Stimulated activated CD4-positive, alpha-beta T cell treated with anti-CD3 and anti-CD28 coated beads, Interleukin-1b, Interleukin-23, amount 100 ng/mL, for 48 hours (primary cell): ENCODE measurements around the gene GIT1.
"Not testable (repeated sequence)": the region's sequence is repeated elsewhere in the genome, so short reads cannot be mapped to it uniquely, and the experiment has no call there.

ENCODE experiments used
- DNase-seq: peaks from one replicate; pipeline ENCODE4 v3.0.0-alpha.2; 2020

The GIT1 gene

GRCh38 chr17:29565643-29566472 is 23.6 kb downstream of the GIT1 start:
- peak; percentile 67 for DNase-seq

DNA sequence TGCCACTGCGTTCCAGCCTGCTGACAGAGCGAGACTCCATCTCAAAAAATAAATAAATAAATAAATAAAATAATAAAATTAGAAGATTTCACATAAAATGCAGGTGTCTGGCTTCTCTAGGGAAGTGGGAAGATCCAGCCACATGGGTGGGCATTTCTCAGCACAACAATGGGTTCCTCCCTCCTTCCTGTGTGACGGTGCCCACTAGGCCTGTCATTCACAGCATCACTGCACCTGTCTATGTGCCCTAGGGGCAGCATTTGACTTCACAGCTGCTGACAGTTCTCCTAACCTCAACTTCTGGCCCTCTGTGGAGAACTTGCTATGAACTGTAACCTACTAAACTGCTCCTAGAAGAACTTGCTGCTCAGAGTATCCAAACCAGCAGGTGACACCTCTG is 25.6 kb downstream of the GIT1 start:
- DNase-seq = no peak

DNA sequence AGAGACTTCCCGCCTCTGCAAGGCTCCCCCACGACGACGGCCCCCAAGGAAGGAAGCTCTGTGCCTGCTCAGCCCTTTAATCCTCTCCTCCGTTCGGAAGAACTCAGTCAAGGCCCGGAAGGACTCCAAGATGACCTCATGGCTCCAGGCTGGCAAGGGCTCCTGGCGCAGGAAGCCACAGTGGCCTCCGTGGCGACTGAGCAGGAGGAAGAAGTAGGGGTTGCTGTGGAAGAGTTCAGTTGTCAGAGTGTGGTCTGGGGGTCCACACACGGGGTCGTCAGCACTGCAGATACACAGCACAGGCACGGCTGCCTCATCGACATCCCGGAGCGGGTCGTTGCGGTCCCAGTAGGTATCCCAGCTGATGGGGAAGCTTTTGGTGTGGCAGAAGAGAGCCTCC is 26.8 kb downstream of the GIT1 start:
- DNase-seq = no peak

- DNase-seq = no peak
Observed at GRCh38 chr17:29561554-29562517, 27.6 kb downstream of the GIT1 start.

DNA sequence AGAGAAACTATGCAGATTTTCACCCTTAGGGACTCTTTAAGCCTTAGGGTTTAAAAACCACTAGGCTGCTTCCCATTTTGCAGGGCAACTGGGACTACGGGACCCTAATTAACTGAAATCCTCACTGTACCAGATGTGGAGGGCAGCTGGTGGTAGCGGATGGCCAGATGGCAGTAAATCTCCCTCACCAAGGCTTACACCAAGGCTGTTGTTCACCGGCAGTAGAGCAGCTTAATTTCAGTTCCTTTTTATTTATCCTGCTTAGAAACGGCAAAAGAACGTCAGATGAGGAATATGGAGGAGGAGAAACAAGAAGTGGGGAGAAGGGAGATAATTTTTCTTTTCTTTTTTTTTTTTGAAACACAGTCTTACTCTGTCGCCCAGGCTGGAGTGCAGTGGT is 29.1 kb downstream of the GIT1 start:
- no peak for DNase-seq

DNA sequence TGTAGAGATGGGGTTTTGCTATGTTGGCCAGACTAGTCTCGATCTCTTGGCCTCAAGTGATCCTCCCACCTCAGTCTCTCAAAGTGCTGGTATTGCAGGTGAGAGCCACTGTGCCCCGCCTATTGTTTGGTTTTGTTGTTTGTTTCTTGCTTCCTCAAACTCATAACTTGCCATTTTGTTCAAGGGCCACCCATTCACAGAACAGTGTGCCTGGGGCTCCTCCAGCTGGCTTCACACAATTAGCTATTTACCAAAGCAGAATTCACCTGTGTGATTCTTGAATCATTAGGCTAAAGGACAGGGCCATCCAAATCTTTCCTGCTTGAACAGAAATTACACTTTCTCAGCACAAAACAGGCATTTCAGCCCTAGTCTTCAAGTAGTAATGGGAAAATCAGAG is 29.8 kb downstream of the GIT1 start:
- DNase-seq = no peak

DNA sequence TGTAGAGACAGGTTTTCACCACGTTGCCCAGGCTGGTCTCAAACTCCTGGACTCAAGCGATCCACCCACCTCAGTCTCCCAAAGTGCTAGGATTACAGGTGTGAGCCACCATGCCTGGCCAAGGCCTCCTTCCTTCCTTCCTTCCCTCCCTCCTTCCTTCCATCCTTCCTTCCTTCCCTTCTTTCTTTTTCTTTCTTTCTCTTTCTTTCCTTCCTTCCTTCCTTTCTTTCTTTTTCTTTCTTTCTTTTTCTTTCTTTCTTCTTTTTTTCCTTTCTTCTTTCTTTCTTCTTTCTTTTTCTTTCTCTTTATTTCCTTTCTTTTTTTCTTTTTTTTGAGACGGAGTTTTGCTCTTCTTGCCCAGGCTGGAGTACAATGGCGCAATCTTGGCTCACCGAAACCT is 31.3 kb downstream of the GIT1 start:
- DNase-seq = not testable (repeated sequence)

DNA sequence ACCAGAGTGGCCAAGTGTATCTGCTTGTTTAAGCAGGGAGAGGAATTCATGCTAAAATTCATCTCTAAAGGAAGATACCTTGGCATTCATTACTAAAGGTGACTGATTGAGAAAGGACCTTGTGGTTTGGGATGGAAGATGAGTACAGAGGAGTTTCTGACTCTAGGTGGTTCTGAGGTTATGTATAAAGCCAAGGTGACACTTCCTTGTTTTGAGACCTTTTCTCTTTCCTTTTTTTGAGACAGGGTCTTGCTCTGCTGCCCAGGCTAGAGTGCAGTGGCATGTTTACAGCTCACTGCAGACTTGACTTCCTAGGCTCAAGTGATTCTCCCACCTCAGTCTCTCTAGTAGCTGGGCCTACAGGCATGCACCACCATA is 31.7 kb downstream of the GIT1 start:
- DNase-seq = no peak

GRCh38 chr17:29557085-29557738 is 32.2 kb downstream of the GIT1 start:
- no peak for DNase-seq

GRCh38 chr17:29555840-29556239 is 33.6 kb downstream of the GIT1 start:
- DNase-seq = no peak

DNA sequence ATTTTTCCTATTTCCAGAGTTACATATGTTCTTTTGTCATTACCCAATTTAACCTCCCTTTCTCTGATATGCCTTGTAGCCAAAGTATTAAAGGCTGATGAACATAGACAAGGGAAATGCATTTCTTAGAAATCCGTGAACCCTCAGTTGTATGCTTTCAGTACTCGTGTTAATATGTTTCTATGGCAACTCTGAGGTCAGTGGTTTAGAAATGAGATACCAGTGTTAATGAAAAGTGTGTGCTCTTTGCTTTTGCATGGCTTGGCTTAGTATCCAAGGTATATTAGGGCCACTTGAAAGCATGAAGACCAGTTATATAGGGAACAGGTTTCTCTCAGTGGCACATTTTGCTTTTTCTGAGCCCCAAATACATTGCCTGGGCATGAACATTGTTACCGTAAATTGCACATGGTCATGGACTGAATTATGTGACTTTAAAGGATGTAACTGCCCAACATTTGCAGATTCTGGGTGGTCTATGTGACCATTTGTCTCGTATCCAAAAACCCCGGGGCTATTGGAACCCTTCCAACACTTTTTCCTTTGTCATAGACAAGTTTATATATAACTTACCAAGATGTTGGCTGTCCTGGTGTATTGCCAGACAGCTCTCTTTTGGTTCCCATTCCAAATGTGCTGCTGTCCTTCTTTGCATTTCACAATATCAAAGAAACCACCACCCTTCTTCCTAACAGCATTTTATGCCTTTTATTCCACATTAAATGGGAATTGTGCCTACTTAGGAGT is 40.1 kb downstream of the GIT1 start:
- DNase-seq = no peak

- no peak for DNase-seq
Observed at GRCh38 chr17:29546830-29547229, 42.6 kb downstream of the GIT1 start.

GRCh38 chr17:29546085-29546484 is 43.4 kb downstream of the GIT1 start:
- no peak for DNase-seq

DNA sequence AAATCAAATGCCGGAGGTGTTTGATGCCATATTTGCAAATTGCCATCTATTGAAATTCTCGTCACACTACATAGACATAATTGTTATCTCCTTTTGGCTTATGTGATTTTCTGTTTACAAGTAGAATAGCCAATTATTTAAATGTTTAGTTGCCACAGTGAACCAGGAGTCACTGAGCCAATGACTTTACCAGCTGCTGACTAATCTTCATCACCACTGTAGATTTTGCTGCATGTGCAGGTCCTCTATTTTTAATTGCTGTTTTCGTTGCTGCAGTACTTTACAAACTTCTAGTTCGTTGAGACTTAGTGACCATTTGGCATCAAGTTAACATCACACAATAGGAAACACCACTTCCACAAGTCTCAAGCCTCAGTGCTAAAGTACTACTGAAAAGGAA is 45.4 kb downstream of the GIT1 start:
- no peak for DNase-seq

DNA sequence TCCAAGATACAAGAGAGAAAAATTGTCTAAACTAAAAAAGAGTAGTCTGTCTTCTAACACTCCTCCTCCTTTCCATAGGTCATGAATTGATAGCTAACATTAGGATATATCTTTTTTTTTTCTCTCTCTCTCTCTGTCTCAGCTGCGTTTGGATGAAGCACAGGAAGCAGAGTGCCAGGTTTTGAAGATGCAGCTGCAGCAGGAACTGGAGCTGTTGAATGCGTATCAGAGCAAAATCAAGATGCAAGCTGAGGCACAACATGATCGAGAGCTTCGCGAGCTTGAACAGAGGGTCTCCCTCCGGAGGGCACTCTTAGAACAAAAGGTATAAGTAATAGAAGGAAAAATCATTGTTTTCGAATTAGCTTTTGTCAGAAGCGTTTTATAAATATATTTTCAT is 55.5 kb downstream of the GIT1 start:
- DNase-seq = no peak

DNA sequence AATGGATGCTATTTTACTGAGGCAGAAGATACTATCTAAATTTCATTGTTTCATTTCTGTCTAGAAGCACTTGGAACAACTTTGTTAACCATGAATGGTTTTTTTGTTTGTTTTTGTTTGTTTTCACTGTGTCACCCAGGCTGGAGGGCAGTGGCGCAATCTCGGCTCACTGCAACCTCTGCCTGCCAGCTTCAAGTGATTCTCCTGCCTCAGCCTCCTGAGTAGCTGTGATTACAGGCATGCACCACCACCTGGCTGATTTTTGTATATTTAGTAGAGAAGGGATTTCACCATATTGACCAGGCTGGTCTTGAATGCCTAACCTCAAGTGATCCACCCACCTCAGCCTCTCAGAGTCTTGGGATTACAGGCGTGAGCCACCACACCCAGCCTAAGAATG is 63.1 kb downstream of the GIT1 start:
- no peak for DNase-seq

DNA sequence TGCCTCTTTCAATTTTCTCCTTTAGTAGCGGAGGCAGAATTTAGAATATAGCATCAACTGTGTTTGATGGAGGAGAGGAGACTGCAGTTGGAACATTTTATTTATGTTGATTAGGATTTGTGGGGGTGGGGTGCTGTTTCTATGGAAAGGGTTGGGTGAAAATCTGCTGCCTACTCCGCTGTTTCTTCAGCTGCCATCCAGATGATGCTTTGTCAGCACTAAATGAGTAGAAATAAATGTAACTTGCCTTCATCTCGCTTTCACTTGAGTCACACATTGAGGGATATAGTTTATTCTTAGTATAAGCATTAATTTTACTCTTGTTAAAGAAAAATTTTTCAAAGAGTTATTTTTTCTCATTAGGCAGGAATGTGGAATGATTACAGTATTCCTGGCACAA is 64.8 kb downstream of the GIT1 start:
- DNase-seq = no peak
